HG03280 (cell line): ENCODE results near the gene PDE5A.

Source experiments
- ATAC-seq: cut with Tn5 transposase; IDR thresholded peaks from one replicate; pipeline ENCODE4 v1.9.1; 2021; ENCODE audit warnings: mild to moderate bottlenecking, moderate library complexity; ENCODE audit not compliant: unreplicated experiment

The PDE5A gene

DNA sequence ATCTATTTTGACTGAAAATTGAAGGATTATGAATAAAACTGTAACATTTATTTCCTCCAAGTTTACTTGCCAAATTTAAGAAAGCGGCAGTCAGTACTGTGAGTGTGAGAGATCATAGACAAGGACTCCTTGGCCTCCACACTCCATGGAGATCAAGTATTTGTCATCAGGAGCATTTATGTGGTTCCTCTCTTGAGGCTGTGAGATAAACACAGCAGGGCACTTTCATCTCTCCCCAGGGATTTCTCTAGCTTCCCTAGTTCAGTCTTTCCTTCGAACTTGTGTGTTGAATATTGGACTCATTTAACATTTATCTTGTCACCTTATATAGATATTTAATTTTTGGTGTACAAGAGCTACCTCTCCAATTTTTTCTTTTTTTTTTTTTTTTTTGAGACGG is 40.8 kb downstream of the PDE5A start:
- no peak for ATAC-seq

DNA sequence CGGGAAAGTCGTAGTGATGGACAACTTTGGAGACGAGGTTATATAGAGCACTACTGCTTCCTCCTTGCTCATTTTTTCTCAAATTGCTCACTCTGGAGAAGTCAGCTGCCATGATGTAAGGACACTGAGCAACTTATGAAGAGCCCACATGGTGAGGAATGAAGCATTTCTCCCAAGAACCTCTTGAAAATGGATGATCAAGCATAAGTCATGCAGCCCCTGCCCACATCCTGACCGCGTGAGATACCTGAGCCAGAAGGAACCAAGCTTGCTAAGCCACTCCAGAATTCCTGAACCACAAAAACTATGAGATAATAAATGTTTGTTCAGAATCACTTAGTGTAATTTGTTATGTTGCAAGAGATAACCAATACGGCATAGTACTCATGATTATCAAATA is 42.8 kb downstream of the PDE5A start:
- no peak for ATAC-seq

DNA sequence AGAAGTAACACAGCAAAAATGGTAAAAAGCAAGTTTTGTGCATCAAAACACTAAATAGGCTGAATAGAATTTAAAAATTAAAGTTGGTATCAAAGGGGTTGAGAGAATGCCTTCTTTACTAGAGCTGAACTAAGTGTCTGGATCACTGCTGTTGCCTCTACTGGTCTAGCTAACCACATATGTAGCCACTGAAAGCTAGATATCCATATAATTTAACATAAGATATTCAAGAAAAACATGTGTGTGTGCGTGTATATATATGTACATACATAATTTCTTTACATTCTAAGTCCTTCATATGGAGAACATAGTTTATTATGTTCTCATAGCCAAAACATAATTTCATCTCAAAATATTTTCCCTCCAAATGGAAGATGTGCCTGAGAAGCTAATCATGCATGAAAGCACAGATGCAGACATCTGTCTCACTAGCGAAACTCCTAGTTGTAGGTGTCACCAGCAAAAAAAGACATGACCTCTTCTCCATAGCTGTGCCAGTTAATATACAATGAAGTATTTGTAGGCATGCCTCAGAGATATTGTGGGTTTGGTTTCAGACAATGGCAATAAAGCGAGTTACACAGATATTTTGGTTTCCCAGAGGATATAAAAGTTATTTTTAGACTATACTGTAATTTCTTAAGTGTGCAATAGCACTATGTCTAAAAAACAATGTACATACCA is 47.3 kb downstream of the PDE5A start:
- no peak for ATAC-seq

DNA sequence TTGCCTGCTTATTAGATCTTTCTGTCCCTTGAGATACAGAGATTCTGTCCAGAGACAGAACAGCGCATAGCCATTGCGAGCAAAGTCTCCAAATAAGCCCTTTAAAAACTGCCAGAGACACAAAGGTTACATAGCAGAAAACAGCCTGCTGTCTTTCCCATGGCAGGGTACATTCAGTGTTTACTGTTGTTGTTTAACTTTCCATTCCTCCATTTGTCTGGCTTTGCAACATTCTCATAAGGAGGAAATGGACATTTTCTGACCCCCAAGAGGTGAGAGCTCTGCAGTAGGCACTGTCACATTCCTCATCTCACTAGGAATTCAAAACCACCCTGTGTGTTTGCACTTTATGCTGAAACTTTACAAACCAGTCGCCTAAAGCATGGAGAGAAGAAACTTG is 48.3 kb downstream of the PDE5A start:
- no peak for ATAC-seq

DNA sequence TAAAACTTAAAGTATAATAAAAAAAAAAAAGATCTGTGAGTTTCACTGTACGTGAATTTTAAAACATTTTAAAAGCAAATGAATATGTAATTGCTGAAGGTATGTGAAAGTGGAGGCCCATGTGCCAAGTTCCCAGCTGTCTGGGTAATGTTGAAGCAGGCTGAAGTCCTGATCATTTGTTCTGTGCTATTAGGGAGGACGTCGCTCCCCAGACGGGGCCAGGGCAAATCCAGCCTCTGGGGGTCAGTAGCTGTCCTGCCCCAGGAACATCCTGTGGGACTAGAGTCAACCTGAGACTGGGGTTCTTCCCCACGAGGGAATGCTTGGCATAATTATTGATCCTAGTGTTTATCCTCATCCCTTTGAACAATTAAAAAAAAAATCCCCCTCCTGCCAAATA is 48.8 kb downstream of the PDE5A start:
- ATAC-seq = no peak

DNA sequence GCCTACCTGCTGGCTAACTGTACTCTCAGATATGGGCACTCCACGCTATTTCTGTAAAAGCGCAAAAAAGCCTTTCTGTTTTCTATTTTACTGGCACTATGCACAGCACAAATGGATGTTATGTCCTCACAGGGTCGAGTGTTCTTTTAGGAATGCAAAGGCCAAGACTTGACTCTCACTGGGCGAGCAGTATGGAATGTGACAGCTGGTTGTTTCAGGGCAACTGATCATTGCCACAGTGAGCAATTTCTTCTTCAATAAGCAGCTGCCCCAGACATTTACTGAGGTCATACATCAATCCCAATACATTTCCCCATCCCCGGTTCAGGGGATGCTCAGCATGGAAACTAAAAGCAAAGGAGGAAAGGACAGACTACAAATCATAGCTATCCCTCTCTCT is 58.2 kb downstream of the PDE5A start:
- ATAC-seq = no peak

DNA sequence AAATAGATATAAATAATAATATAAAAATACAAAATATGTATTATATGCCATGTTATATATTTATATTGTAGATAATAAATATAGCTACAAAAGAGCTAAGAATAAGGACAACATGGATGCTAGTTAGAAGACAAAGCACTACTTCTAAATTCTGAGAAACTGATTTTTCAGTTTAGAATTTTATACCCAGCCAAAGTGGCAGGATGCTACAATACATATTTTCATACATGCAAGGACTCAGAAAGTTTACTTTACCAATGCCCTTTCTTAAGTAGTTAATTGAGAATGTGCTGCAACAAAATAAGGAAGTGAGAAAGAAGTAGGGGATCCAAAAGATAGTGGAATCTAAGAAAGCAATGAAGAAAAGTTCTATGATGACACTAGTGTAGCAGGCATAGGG is 64.5 kb downstream of the PDE5A start:
- ATAC-seq = no peak

DNA sequence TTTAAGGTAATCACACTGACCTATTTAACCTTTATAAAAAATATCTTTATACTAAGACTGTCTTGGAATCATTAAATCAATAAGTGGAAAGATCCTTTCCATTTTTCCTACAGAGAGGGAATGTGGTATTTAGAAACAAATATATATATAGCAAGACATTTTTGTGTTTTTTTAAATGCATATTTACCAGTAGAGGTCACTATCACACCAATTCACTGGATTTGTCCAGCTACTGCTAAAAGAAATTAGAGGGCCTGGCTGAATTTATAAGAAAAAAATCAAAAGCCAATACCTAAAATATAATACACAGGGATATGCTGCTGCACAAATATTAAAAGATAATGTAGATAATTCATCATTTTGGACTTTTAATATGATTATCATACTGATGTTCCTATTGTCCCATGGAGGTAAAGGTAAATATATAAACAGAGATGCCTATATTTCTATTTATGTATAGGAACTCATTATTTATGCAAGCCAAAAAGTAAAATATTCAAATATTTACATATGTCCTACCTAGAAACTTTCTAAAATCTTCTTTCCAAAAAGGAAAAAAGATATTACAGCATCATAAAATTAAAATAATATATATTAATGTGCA is 69.5 kb downstream of the PDE5A start:
- ATAC-seq = no peak

DNA sequence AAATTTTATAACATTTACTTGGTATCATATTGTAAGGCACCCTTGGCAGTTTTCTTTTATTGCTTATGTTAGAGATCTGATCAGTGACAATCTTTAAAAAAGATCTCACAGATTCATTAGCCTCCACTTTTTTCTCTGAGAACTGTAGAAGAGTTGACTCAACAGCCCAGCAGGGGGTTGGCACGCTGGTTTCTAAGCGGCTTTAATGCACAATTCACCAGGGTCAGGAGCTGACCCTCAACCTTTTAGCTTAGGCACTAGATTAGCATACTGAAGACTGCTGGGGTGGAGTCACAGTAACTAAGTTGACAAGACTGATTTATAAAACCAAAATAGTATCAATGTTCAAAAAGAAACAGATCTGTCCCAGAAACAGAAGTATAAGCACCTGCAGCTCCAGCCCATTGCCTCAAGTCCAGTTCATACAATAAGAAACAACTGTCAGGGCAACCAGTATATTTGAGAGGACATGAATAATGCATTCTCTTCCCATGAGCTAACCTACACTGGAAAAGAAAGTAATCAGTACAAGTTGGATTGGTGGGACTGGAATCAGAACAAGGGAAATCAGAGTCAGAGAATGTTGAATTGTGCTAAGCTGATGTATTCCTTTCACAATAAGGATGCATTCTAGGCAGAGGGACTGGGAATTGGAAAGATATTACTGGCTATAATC is 77.6 kb downstream of the PDE5A start:
- no peak for ATAC-seq

DNA sequence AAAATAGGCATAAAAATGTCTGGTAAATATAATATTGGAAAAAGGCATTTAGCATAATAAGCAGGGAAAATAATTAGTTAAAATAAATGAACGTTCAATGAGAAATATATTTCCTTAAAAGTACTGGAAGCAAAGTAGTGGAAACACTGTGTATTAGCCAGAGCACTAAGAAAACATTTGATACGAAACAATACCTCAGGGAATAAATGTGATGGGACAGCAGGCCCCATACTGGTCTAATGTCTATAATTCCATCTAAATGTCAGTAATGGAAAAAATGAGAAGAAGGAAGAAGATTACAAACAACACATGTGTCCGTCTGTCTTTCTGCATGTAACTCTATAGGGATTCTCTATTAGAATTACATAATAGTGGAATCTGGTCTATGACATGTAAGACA is 79.0 kb downstream of the PDE5A start:
- ATAC-seq = no peak

DNA sequence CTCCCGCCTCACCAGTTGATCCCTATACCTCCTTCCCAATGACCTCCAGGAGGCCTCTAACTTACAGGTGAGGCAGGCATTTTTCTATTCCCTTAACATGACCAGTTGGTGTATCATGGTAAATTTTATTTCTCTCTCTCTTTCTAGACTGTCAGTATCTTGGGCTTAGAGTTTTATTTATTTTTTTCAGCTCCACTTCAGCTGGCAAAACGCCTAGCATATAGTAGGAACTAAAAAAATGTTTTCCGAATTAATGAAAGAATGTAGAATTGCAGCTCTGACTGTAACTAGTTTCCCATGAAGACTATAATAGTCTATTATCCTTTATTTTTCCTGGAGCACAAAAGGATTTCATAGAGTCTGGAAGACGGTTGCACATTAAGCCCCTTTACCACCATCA is 84.8 kb downstream of the PDE5A start:
- ATAC-seq = no peak

DNA sequence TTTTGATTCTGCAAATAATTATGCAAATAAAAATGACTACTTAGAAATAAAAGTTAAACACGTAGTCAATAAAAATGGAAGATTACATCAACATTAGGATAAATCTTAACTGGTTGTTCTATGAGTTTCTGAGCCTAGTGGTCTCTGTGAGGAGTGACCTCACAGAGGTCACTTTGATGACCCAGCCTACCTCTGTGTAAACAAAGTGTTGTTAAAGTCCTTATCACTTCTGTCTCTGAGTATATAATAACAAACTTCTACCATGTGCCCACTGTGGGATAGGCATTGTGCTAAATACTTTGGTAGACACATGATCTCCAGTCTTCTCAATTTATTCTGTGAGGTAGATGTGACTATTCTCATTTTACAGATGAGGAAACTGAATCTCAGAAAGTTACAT is 85.4 kb downstream of the PDE5A start:
- ATAC-seq = no peak

DNA sequence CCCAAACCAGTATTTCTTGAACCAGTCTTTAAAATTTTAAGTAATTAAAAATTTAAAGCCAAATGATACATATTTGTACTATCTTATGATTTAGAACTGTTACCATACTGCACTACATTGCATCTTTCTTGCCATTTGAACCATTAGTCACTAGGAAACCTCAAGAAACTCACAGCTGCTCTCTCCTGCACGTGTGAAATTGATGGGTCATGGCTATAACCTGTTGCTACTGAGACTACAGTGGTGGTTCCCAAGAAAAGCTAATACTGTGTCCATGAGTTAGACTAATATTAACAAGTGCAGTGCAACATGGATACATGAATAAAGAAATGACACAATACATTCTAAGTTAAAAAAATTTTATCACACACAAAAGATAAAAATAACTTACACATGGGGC is 88.4 kb downstream of the PDE5A start:
- no peak for ATAC-seq

DNA sequence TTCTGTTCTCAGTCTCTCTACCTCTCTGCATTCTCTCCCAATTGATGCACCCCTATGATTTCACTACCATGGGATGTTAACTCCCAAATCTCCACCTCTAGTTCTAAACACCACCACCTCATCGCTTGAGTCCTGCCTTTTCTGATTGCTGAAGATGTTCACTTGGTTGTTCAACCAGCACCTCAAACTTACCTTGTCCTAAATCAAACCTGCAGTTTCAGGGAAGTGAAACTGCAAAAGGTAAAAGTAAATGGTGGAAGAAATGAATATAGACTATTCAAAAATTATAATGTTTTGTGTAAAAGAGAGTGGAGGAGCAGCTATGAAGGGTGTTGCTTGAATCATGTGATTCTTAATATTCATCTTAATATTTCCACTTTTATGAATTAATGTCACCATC is 91.0 kb downstream of the PDE5A start:
- no peak for ATAC-seq

DNA sequence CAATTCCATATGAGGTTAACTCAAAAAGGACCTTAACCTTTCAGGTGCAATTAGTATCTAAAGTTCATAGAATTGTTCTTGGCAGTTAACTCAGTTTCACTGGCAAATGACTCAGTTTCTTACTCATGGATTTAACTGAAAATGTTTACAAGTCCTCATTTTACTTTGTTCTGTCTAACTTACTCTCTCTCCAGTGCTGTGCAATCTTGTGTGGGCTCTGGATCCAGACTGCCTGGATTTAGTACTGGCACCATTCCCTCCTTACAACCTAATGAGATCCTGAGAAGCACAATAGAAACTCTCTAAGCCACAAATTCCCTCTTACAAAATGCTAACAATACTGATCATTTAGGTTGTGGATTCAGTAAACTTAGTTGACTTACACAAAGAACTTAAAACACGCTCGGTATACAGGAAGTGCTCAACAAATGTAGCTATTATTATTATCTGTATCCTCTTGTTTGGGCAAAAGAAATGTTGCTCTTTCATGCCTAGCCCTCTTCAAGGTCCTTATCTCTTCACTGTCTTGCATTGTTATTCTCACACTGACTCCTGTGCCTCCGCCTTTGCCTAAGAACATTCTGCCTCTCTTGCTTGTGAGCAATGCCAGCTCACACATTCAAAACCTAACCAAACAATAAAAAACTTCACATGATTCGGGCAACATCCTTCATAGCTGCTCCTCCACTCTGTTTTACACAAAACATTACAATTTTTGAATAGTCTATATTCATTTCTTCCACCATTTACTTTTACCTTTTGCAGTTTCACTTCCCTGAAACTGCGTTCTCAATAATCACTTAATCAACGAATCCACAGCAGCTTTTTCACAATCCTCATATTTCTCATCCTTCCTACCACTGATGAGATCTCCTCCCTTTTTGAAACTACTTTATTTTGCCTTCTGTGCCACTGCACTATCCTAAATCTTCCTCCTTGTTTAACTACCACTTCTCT is 91.8 kb downstream of the PDE5A start:
- no peak for ATAC-seq

DNA sequence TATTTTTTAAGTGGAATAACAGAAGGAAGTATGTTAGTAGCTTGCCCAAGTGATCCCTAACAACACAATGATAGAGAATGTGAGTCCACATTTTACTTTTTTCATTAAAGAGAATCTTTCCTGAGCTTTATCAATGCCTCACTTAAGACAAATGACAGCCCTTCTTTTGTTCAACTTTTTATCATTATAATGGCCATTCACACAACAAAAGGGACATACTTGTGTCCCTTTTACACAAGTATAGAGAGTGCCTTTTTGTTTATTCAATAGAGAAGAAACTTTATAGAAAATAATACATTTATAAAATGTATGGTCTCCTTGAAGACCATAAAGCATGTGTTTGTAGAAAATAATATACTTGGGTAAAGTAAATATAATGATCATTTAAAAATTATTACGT is 96.3 kb downstream of the PDE5A start:
- no peak for ATAC-seq

DNA sequence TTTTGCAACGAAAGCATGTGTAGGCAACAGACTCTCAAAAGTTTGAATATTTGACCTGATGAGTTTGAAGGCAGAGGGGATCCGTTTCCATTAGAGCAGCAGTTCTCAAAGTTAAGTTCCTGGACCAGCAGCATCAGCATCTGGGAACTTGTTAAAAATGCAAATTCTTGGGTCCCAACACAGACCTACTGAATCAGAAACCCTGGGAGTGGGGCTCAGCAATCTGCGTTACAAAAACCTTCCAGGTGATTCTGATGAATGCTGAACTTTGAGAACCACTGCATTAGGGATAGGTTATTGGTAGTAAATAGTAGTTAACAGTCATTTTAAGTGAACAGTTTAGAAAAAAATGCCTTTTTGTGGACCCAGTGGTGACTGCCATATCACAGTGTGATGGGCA is 98.8 kb downstream of the PDE5A start:
- ATAC-seq = no peak

DNA sequence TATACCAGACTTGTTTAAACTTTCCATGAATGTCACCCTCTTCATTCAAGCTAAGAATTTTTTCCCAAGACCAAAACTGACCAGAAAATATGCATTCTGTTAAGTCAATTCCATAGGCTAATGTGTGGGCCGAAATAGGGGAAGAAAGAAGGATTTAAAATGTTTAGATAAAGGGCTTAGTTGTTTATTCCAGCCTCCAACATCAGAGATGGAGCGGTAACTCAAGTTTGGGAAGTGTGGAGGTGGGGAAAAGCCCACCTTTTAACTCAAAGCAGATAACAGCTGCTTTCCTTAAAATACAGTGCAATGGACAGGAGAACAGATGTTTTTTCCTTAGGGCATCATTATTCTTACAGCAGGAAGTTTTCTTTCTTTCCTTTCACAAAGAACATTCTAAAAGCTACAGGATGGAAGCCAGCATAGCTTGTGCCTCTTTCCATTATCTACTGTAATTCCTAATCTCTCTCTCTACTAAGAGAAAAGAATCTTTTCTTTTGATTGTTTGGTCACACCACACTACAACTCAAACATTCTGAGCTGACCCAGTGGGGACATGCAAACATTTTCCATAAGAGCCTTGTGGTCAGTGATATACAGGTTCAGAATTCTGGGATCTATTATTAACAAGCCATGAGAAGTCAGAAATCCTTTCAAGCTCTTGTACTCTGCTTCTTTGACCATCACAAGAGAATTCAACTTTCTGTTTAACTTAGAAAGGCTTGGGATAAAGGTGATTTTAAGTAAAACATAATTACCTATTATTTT is 101.6 kb downstream of the PDE5A start:
- ATAC-seq = no peak

DNA sequence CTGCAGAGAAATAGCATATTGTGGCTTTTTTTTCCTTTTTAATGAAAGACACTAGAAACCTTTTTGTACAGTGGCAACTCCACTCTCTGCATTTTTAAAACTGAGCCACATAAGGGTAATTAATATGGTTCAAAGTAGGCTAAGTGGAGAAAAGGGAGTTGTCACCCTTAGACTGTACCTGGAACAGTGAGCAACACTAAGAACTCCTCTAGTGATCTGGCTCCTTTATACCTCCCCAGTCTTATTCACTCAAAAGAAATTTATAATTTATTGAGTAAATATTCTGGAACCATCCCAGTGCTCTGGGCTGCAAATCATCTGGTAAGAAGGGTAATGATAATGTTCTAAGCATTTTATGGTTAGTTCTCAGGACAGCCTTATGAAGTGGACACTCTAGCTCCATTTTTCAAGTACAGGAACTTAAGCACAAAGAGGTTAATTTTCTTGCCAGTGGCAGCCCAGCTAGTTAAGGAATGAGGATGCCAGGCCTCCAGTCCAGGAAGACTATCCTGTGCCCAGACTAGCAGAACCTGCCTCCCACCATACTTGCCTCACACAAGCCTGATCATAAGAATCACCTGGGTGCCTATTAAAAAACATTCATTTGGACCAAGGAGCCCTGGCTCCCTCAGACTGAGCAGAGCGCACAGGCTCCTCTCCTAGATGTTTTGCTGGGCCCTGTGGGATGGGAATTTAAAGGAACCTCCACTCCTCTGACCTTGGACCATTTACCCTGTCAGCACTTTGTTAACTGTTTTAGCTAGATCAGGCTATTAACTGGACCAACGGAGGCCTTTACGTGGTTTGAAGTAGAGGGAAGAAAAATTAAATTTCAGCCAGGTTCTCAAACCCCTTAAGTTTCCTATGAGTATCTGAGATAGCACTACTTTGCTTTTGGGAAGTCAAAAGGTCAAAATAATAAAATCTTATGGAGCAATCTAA is 102.6 kb downstream of the PDE5A start:
- no peak for ATAC-seq
